HUES48 (cell line): ENCODE data around the gene CSH2.

Source experiments
- H3K27ac ChIP-seq: one replicate; pipeline ENCODE4 v1.7.0; 2013; ENCODE audit warnings: low read depth, low read length, inconsistent platforms
- H3K27me3 ChIP-seq: 2 replicates; pipeline ENCODE4 v1.6.1; 2013; ENCODE audit warnings: mild to moderate bottlenecking, low read length; ENCODE audit not compliant: control insufficient read depth, insufficient read depth
- H3K36me3 ChIP-seq: 2 replicates; pipeline ENCODE4 v1.6.1; 2013; ENCODE audit warnings: low read length; ENCODE audit not compliant: control insufficient read depth, insufficient read depth
- H3K4me1 ChIP-seq: 2 replicates; pipeline ENCODE4 v1.6.1; 2013; ENCODE audit warnings: mild to moderate bottlenecking, low read length; ENCODE audit not compliant: control insufficient read depth, insufficient read depth
- H3K4me3 ChIP-seq: 2 replicates; pipeline ENCODE4 v1.5.1; 2013; ENCODE audit warnings: mild to moderate bottlenecking, low read depth, low read length
- H3K9ac ChIP-seq: 2 replicates; pipeline ENCODE4 v1.6.1; 2013; ENCODE audit warnings: mild to moderate bottlenecking, low read depth, low read length, moderate library complexity
- H3K9me3 ChIP-seq: 2 replicates; pipeline ENCODE4 v1.6.1; 2013; ENCODE audit warnings: low read length; ENCODE audit not compliant: control insufficient read depth, insufficient read depth

Gene CSH2

DNA sequence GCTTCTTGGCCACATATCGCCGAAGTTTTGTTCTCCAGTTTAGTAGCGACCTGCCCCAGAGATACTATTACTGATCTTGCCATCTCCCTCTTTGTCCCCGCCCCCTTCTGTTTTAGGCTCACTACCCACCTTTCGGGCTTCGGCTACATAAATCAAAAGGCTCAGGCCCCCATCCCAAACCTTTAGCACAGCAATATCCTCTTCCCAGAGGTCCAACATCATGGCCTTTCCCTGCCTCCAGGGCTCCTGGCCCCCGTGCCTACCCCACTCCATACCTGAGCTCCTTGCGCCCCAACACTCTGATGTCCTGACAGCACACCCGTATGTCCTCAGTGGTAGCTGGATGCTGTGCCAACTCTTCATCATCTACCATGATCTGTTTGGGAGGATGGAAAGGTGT is 49.1 kb downstream of the CSH2 start:
- Histone ChIP-seq H3K27ac (no peak overlapping the region), H3K4me3 (no peak overlapping the region), H3K9me3 (no peaks in the 10 kb centered on the region), H3K9ac (no peak overlapping the region), H3K36me3 (peaks cover 78% of the 10 kb centered on the region), H3K27me3 (no peaks in the 10 kb centered on the region), H3K4me1 (peaks cover 12% of the 10 kb centered on the region)

DNA sequence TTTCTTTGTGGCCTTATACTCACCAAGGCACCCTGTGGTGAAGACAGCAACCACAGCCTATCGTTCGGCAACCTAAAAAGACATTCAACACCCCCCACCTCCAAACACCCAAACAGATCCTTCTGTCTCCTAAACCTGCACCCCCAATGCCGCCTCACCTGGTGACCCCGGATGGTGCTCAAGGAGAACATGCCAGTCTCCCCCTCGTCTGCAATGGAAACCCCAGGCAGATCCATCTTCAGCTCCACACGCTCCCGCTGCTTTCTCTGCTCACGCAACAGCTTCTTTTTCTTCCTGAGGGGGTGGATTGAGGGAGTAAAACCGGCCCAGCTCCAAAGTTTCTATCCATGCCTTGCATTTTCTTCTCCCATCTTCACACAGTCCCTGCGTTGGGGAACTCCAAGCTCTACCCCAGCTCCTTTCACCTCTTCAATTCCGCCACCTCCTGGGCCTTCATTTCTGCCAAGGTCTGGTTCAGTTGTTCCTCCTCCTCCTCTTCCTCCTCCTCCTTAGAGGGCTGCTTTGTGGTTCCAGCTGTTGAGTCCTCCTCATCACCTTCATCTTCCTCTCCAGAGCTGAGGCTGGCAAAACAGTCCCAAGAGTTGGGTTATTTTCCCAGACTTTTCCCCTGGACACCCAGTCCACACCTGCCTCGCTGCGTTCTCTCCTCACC is 49.7 kb downstream of the CSH2 start:
- Histone ChIP-seq H3K9me3 (no peaks in the 10 kb centered on the region), H3K4me3 (no peak overlapping the region), H3K27ac (no peak overlapping the region), H3K27me3 (no peaks in the 10 kb centered on the region), H3K4me1 (peaks cover 12% of the 10 kb centered on the region), H3K9ac (no peak overlapping the region), H3K36me3 (peaks cover 78% of the 10 kb centered on the region)

- no peak overlapping the region for H3K27ac ChIP-seq
Measured at GRCh38 chr17:63822537-63822936, 50.9 kb downstream of the CSH2 start.

More at GRCh38 chr17:63822537-63822936, 50.9 kb downstream of the CSH2 start:
- Histone ChIP-seq H3K9me3 (no peaks in the 10 kb centered on the region), H3K4me3 (no peak overlapping the region), H3K36me3 (peaks cover 83% of the 10 kb centered on the region), H3K9ac (no peak overlapping the region), H3K4me1 (peaks cover 6% of the 10 kb centered on the region; the same call in 1 of the 2 replicates), H3K27me3 (no peaks in the 10 kb centered on the region)
